HEK293 (cell line): ENCODE measurements around the gene BRD3OS.
A peak's percentile ranks its signal among the peaks of the same experiment; 100 is the strongest.

Experiments used
- BCL6B ChIP-seq: fragments of 450-650 bp; formaldehyde crosslinking; IDR thresholded peaks from 2 replicates; pipeline ENCODE4 v1.5.1; 2017; ENCODE audit warnings: missing biosample characterization, missing genetic modification characterization
- CTCF ChIP-seq: fragments of 450-650 bp; formaldehyde crosslinking; IDR thresholded peaks from 2 replicates; pipeline ENCODE4 v1.5.1; 2016; ENCODE audit warnings: missing biosample characterization, missing genetic modification characterization
- REST ChIP-seq: fragments of 450-650 bp; formaldehyde crosslinking; IDR thresholded peaks from 2 replicates; pipeline ENCODE4 v1.5.1; 2016; ENCODE audit warnings: missing biosample characterization, missing genetic modification characterization
- ZFP37 ChIP-seq: fragments of 450-650 bp; formaldehyde crosslinking; IDR thresholded peaks from 2 replicates; pipeline ENCODE4 v1.5.1; 2016; ENCODE audit warnings: missing biosample characterization, missing genetic modification characterization
- ZNF16 ChIP-seq: fragments of 450-650 bp; formaldehyde crosslinking; IDR thresholded peaks from 2 replicates; pipeline ENCODE4 v1.5.1; 2016; ENCODE audit warnings: low read depth, missing biosample characterization, missing genetic modification characterization
- ZNF366 ChIP-seq: fragments of 450-650 bp; formaldehyde crosslinking; conservative IDR thresholded peaks from 2 replicates; pipeline ENCODE4 v1.5.1; 2016; ENCODE audit warnings: missing biosample characterization, missing genetic modification characterization

- TF ChIP-seq ZNF16 (tag by site-specific recombination) (no peak), REST (tag by site-specific recombination) (no peak), CTCF (tag by site-specific recombination) (0 out of 2 replicates have a peak, but pooled peaks have one; percentile 21), ZNF366 (tag by site-specific recombination) (no peak), ZFP37 (no peak), BCL6B (no peak)
These were observed 34.5 kb downstream of the BRD3OS start for GRCh38 chr9:134059661-134060395.
